T-helper 9 cell (primary cell): Measurements from ENCODE around the gene SLC9A3.

Source experiments
- DNase-seq: peaks from one replicate; pipeline ENCODE4 v3.0.0-alpha.2; 2020

The SLC9A3 gene

GRCh38 chr5:504326-505154 lies 19.7 kb downstream of the SLC9A3 start:
- no peak for DNase-seq

GRCh38 chr5:502325-503079 lies 21.7 kb downstream of the SLC9A3 start:
- DNase-seq = no peak

GRCh38 chr5:501831-502184 lies 22.4 kb downstream of the SLC9A3 start:
- no peak for DNase-seq

DNA sequence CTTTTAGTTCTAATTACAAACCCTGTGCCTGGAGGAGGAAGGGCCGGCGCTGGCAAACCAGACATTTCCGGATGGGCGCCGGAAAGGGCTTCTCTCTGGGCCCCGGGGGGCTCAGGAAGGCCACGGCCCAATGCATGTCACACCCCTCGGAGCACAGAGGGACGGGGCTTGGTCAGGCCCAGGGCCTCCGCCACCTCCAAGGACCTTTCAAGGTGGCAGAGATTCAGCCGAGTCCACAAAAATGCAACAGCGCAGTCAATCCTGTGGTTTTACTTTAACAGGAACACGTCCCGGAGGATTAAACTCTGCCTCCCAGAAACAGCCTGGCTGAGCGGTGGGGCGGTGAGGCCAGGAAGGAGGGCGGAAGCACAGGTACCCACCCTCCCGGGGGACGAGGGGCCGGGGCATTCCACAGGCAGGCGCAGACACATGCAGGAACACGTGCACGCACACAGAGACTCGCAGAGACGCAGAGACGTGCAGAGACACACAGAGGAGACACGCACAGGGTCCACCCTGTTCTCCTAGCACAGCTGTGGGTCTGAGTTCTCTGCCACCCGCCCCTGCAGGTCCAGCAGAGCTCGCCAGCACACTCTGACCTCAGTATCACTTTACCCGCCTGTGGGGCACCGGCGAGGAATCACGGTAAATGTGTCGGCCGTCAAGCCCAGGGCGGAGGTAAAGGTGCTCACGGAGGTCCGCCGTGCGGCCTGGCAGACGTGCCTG lies 23.0 kb downstream of the SLC9A3 start:
- DNase-seq = no peak

GRCh38 chr5:500491-500890 lies 23.8 kb downstream of the SLC9A3 start:
- no peak for DNase-seq

DNA sequence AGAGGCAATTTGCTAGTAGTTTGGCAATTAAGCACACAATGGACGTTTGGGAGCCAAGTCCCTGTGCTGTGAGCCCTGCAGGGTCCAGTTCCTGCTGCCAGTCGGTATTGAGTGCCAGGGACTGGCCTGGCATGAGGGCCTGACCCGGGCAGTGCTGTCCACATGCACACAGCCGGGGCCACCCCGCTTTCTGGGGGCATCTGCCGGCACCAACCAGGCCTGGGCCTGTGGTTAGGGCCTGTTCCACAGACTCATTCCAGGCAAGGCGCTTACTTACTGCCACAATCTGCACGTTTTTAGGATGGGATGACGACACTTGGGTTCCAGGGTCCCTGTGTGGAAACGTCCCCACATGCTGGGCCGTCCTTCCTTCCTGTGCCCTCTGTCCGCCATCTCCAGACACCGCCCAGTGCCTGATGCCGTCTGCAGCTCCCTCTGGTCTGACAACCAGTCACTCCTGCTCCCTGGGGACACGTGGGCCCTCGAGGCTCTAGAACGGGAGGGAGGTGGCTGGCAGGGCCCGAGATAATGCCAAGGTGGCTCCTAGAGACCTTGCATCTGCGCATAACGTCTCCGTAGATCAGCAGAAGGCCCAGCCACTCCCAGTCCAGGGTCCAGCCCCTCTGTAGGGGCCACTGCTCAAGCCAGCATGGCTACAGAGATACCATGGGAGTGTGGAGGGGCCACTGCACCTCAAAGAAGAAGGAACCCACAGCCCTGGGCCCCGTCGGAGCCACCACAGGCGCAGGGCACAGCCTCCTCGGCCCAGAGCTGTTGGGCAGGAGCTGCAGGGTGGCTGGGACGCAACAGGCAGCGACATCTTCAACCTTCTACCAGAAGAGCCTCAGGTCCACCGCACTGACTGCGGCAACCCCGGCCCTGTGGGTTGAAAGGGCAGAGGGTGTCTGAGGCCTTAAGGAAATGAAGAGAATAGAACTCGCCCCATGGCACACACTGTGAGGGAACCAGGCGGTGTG lies 24.7 kb downstream of the SLC9A3 start:
- DNase-seq = no peak

DNA sequence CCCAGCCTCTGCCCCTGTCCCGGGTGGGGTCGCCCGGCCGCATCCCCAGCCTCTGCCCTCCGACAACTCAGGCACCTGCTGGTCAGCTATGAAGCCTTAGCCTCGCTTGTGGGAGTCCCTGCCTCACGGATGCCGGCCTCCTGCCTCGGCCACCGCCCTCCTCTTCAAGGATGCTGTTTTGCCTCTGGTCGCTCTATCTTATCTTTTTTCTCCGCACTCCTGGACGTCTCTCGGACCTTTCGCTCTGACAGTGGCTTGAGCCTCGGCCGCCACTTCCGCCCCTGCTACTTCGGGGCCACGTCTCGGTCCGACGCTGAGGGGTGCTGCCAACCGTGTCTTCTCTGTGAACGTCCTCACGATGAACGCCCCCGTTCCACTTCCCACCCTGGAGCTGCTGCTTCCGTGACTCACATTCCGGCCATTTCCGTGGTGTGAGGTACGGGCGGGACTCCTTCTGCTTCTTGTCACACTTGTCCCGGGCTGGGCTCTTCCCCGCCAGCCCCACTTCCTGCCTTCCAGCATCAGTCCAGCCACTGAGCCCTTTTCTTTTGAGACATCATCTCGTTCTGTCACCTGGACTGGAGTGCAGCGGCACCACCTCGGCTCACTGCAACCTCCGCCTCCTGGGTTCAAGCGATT lies 26.3 kb downstream of the SLC9A3 start:
- DNase-seq = no peak

DNA sequence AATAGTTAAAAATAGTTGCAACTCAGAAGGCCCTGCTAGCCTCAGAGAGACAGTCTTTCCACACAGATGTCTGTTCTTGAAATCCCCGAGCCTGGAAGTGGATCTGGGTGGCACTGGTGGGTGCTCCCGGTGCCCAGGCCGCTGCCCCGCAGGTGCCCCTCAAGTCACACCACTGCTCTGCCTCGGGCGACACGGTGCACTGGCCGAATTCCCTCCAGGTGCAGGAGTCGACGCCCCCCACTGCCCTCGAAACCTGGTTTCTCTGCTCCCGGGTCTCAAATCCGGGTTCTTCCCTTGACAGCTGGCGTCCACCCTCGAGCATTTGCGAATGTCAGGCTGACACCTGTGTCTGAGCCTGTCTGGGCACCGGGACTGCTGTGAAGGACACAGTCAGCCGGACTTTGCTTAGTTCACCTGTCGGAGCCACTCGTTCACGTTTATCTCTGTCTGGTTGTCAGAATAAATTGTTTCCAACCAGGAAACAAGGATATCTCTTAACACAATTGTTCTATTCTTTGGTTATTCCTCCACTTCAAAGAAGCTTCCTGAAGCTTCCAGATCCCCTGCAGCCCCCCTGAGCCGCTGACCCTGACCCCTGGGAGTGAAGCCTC lies 27.1 kb downstream of the SLC9A3 start:
- no peak for DNase-seq

- DNase-seq = no peak
Measured at GRCh38 chr5:496028-496427, 28.2 kb downstream of the SLC9A3 start.

GRCh38 chr5:494667-495255 lies 29.5 kb downstream of the SLC9A3 start:
- no peak for DNase-seq

DNA sequence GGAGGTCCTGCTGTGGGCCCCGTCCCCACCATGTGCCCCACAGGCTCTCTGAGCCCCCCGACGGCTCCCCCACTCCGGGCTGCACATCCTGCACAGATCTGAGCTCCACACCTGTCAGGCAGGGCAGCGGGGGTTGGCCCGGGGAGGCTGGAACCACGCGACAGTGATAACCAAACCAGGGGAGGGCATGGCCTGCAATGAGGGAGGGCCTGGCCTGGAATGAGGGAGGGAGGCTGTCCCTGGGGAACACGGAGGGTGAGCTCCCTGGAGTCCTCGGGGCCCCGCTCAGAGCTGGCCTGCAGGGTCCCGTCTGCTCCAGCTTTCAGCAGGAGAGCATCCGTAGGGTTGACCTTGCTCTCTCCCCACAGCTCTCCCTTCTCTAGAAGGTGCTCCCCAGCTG lies 30.5 kb downstream of the SLC9A3 start:
- no peak for DNase-seq

DNA sequence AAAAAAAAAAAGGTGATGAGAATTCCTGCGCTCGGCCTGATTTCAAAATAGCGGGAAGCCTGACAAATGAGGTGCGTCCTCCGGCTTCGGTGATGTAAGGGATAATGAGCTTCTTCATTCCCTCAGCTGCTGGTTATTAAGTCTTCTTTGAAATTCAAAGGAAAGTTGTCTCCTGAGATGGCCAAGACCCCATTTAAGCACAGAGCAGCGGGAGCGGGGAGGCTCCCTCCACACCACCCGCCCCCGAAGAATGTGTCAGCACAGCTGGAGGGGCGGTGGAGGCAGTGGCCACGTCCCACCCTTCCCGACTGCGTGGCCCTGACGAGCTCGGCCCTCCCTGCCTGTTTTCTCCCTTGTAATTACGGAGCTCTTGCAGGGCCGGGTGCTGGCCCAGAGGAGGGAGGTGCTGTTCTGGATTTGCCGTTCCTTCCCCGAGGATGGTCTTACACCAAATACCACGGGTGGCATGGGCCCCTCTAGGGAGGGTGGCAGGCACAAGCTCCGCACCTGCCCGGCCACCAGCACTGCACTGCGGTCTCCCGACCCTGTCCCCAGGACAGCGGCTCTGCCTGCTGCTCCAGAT lies 31.0 kb downstream of the SLC9A3 start:
- no peak for DNase-seq

GRCh38 chr5:492314-492893 lies 31.8 kb downstream of the SLC9A3 start:
- DNase-seq = no peak

GRCh38 chr5:491856-492155 lies 32.4 kb downstream of the SLC9A3 start:
- DNase-seq = no peak

- no peak for DNase-seq
Measured at GRCh38 chr5:491119-491855, 33.0 kb downstream of the SLC9A3 start.

GRCh38 chr5:490116-491106 lies 33.8 kb downstream of the SLC9A3 start:
- DNase-seq = no peak

GRCh38 chr5:489689-490080 lies 34.6 kb downstream of the SLC9A3 start:
- no peak for DNase-seq
